Measurements from ENCODE around the gene PSG5.
"Not testable (repeated sequence)": the region's sequence is repeated elsewhere in the genome, so short reads cannot be mapped to it uniquely, and the experiment has no call there.

DNA sequence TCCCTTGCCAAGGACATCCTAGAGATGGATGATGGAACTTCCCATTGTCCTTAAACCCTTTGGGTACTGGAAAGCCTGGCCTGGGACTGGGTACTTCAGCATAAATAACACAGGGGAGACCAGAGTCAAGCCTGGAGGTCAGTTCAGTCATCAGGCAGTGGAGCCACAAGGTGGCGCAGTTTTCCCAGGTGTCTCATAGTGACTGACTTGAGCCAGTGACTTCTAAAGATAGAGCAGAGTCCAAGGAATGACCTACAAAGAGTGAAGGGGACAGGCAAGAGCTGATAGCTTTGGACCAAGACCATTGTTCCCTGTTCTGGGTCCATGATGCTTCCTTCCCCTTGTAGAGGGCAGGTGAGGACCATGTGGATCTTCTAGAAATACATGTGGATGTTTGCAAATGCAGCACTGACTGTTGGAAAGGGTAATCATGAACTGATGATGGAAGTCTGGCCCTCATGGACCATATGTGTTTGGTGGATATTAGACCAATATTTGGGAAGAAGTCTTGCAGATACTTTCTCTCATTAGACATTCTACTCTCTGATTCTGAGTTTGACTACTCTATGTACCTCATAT lies 6.7 kb downstream of the PSG5 start:
- TF ChIP-seq, protein P1, sequence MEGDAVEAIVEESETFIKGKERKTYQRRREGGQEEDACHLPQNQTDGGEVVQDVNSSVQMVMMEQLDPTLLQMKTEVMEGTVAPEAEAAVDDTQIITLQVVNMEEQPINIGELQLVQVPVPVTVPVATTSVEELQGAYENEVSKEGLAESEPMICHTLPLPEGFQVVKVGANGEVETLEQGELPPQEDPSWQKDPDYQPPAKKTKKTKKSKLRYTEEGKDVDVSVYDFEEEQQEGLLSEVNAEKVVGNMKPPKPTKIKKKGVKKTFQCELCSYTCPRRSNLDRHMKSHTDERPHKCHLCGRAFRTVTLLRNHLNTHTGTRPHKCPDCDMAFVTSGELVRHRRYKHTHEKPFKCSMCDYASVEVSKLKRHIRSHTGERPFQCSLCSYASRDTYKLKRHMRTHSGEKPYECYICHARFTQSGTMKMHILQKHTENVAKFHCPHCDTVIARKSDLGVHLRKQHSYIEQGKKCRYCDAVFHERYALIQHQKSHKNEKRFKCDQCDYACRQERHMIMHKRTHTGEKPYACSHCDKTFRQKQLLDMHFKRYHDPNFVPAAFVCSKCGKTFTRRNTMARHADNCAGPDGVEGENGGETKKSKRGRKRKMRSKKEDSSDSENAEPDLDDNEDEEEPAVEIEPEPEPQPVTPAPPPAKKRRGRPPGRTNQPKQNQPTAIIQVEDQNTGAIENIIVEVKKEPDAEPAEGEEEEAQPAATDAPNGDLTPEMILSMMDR (IDR thresholded peaks at IDR 0.05): not testable (repeated sequence)
- TF ChIP-seq POLR2A (IDR thresholded peaks at IDR 0.05): not testable (repeated sequence)
